Measurements from ENCODE around the gene CAMTA1.

Gene CAMTA1

GRCh38 chr1:7094086-7094485 is 308.8 kb downstream of the CAMTA1 start:
- no peak for DNase-seq

- no peak for DNase-seq
Observed at GRCh38 chr1:7094509-7094908, 309.3 kb downstream of the CAMTA1 start.

GRCh38 chr1:7095343-7095964 is 310.2 kb downstream of the CAMTA1 start:
- DNase-seq = no peak

GRCh38 chr1:7097938-7098592 is 312.8 kb downstream of the CAMTA1 start:
- no peak for DNase-seq

- DNase-seq = no peak
Observed at GRCh38 chr1:7098641-7099040, 313.4 kb downstream of the CAMTA1 start.

- no peak for DNase-seq
Observed at GRCh38 chr1:7100479-7100878, 315.2 kb downstream of the CAMTA1 start.

GRCh38 chr1:7101187-7101586 is 315.9 kb downstream of the CAMTA1 start:
- no peak for DNase-seq

GRCh38 chr1:7103361-7103782 is 318.1 kb downstream of the CAMTA1 start:
- no peak for DNase-seq

GRCh38 chr1:7103874-7104273 is 318.6 kb downstream of the CAMTA1 start:
- DNase-seq = no peak

GRCh38 chr1:7104339-7104738 is 319.1 kb downstream of the CAMTA1 start:
- no peak for DNase-seq

- no peak for DNase-seq
Observed at GRCh38 chr1:7105269-7105668, 320.0 kb downstream of the CAMTA1 start.

GRCh38 chr1:7106442-7107108 is 321.3 kb downstream of the CAMTA1 start:
- DNase-seq = no peak

GRCh38 chr1:7107109-7107830 is 322.0 kb downstream of the CAMTA1 start:
- no peak for DNase-seq

GRCh38 chr1:7108251-7108650 is 323.0 kb downstream of the CAMTA1 start:
- no peak for DNase-seq

GRCh38 chr1:7109901-7110300 is 324.6 kb downstream of the CAMTA1 start:
- no peak for DNase-seq

GRCh38 chr1:7110321-7110720 is 325.1 kb downstream of the CAMTA1 start:
- no peak for DNase-seq

- no peak for DNase-seq
Observed at GRCh38 chr1:7111853-7112252, 326.6 kb downstream of the CAMTA1 start.

GRCh38 chr1:7113136-7113535 is 327.9 kb downstream of the CAMTA1 start:
- no peak for DNase-seq

GRCh38 chr1:7113822-7114221 is 328.6 kb downstream of the CAMTA1 start:
- no peak for DNase-seq

GRCh38 chr1:7116001-7116400 is 330.7 kb downstream of the CAMTA1 start:
- DNase-seq = no peak

- no peak for DNase-seq
Observed at GRCh38 chr1:7117399-7118281, 332.4 kb downstream of the CAMTA1 start.

- DNase-seq = no peak
Observed at GRCh38 chr1:7119156-7119555, 333.9 kb downstream of the CAMTA1 start.
